Spleen (tissue), 11 donors: ENCODE results near the gene ITM2B. TPM values are rescaled to one million over a fixed set of nuclear protein-coding genes. Genes with fewer than 3 reads are reported as not detected.
A peak's percentile ranks its signal among the peaks of the same experiment; 100 is the strongest.

Experiments used
- DNase-seq: peaks from one replicate; pipeline ENCODE4 v3.0.0-alpha.2; 2020
- H3K27ac ChIP-seq, 8 donors: fragments of 200-600 bp; sonication (generic) in 7 of 8; 1 replicate in 4 of 8; 2 replicates in 4 of 8; pipeline versions ENCODE4 v1.5.0 to v1.8.0; 2016 to 2021; ENCODE audit warnings: inconsistent platforms in 4 of 8, mild to moderate bottlenecking in 4 of 8, moderate library complexity in 1 of 8
- H3K27me3 ChIP-seq, 7 donors: fragments of 200-600 bp; sonication (generic) in 6 of 7; replicated peaks in 1 of 7; 1 replicate in 4 of 7; 2 replicates in 3 of 7; pipeline versions ENCODE4 v1.5.0 to v1.8.0; 2016 to 2021; ENCODE audit warnings: inconsistent platforms in 3 of 7, mild to moderate bottlenecking in 1 of 7
- H3K36me3 ChIP-seq, 6 donors: fragments of 200-600 bp; sonication (generic) in 5 of 6; 1 replicate in 4 of 6; 2 replicates in 2 of 6; pipeline versions ENCODE4 v1.5.0 to v1.8.0; 2016 to 2021; ENCODE audit warnings: inconsistent platforms in 2 of 6
- H3K4me1 ChIP-seq, 6 donors: fragments of 200-600 bp; sonication (generic) in 5 of 6; 1 replicate in 3 of 6; 2 replicates in 3 of 6; pipeline versions ENCODE4 v1.5.0 to v1.8.0; 2016 to 2021; ENCODE audit warnings: inconsistent platforms in 3 of 6
- H3K4me3 ChIP-seq, 8 donors: fragments of 200-600 bp; sonication (generic) in 7 of 8; 1 replicate in 4 of 8; 2 replicates in 4 of 8; pipeline versions ENCODE4 v1.5.0 to v1.8.0; 2016 to 2021; ENCODE audit warnings: inconsistent platforms in 4 of 8, mild to moderate bottlenecking in 4 of 8, moderate library complexity in 2 of 8
- H3K9me3 ChIP-seq, 8 donors: fragments of 200-600 bp; sonication (generic) in 7 of 8; 1 replicate in 4 of 8; 2 replicates in 4 of 8; pipeline versions ENCODE4 v1.5.0 to v1.8.0; 2016 to 2021; ENCODE audit warnings: inconsistent platforms in 4 of 8
- POLR2A ChIP-seq, 3 donors: fragments of 450-650 bp; IDR thresholded peaks; one replicate each; pipeline ENCODE4 v1.5.1; 2017; ENCODE audit warnings: antibody characterized with exemption in 3 of 3, mild to moderate bottlenecking in 1 of 3
- POLR2AphosphoS5 ChIP-seq, 3 donors: sonication (generic); formaldehyde crosslinking; IDR thresholded peaks; one replicate each; pipeline ENCODE4 v1.5.1; 2017; ENCODE audit warnings: antibody characterized with exemption in 3 of 3
- WGBS, 5 donors: extraction: QIAGEN DNeasy Blood & Tissue Kit in 3 of 5; methylation state at CpG; one replicate each; pipeline versions ENCODE4 v1.1.5 to v1.1.7; 2013 to 2018; 5-methylcytosine and 5-hydroxymethylcytosine counted together
- intact Hi-C: fragments of 100-400 bp; cut with DNase I; formaldehyde crosslinking; loops from one replicate; pipeline ENCODE4 v1.15.0; 2023; ENCODE audit warnings: low total_unique reads
- polyA plus RNA-seq, 3 donors: library from polyadenylated mRNA; stranded (reverse); fragments of 200-250 nt; gene quantifications; one replicate each; pipeline ENCODE4 v1.2.1, GENCODE V29; 2013
- total RNA-seq, 7 donors: library from RNA; depleted of rRNA in 3 of 7; stranded (reverse); fragments of >200 nt in 3 of 7; fragmentation: NEBNext Ultra II Directional in 4 of 7; extraction: Animal tissue kit (Norgen Biotek cat#: 25700) in 4 of 7; gene quantifications; one replicate each; pipeline versions ENCODE4 v1.1.0 to v1.2.1, GENCODE V29; 2016 to 2021
- TF ChIP-seq, protein P1 (sequence below), 11 experiments: fragments of 200-600 bp in 7 of 11; fragments of 450-650 bp in 4 of 11; sonication (generic) in 4 of 11; IDR thresholded peaks in 8 of 11; conservative IDR thresholded peaks in 3 of 11; 1 replicate in 7 of 11; 2 replicates in 4 of 11; pipeline versions ENCODE4 v1.4.0 to v1.8.0; 2016 to 2021; ENCODE audit warnings: antibody characterized with exemption in 11 of 11, inconsistent platforms in 4 of 11, mild to moderate bottlenecking in 1 of 11
- donor health status: healthy with polysubstance abuse.
- donor health status: DM: no; HTN: no; CAD: no; lungs with moderate emphysema.
- donor health status: DM: no; HTN: no; CAD: no.
- donor health status: Bipolar disorder and iron deficiency.
- donor health status: healthy.
- donor health status: DM: no; HTN: no; CAD: no.
- donor health status: DM: yes; HTN: yes; CAD: no.

Gene ITM2B
- total and polyA plus RNA-seq, 10 donors: 244 to 890 (median 651) TPM

DNA sequence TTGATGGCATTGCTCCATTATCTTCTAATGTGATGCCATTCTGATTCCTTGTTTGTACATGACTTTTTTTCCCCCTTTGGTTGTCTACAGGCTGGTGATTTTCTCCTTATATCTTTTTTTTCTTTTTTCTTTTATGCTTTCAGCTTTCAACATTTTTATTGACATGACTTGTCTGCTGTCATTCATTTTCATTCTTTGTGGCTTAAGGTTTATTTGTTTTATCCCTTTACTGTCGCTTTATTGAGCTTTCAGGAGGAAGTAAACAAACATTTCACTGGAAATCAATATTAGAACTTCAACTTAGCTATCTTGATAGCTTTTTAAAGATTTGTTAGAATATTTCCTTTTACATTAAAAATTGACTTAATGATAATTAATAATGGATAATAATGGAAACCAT is 9.7 kb downstream of the ITM2B start:
- Histone ChIP-seq H3K36me3 (peaks cover 0 to 66% (median 8%) of the 10 kb centered on the region in 6 donors), H3K4me3 (no peak overlapping the region), H3K9me3 (no peaks in the 10 kb centered on the region), H3K4me1 (peaks cover 62 to 100% (median 93%) of the 10 kb centered on the region in 6 donors), H3K27me3 (no peaks in the 10 kb centered on the region), H3K27ac (no peak overlapping the region)
- TF ChIP-seq, protein P1, sequence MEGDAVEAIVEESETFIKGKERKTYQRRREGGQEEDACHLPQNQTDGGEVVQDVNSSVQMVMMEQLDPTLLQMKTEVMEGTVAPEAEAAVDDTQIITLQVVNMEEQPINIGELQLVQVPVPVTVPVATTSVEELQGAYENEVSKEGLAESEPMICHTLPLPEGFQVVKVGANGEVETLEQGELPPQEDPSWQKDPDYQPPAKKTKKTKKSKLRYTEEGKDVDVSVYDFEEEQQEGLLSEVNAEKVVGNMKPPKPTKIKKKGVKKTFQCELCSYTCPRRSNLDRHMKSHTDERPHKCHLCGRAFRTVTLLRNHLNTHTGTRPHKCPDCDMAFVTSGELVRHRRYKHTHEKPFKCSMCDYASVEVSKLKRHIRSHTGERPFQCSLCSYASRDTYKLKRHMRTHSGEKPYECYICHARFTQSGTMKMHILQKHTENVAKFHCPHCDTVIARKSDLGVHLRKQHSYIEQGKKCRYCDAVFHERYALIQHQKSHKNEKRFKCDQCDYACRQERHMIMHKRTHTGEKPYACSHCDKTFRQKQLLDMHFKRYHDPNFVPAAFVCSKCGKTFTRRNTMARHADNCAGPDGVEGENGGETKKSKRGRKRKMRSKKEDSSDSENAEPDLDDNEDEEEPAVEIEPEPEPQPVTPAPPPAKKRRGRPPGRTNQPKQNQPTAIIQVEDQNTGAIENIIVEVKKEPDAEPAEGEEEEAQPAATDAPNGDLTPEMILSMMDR (IDR thresholded peaks at IDR 0.05 in 8 of 11, conservative IDR thresholded peaks at IDR 0.05 in 3 of 11): no peak
- TF ChIP-seq POLR2AphosphoS5 (IDR thresholded peaks at IDR 0.05): no peak
- TF ChIP-seq POLR2A (IDR thresholded peaks at IDR 0.05): no peak
- WGBS, 5 donors: 87 to 97% (median 92%) methylated on average over 1 of the region's 1 CpG
- intact Hi-C loops: no loop called here
- no peak for DNase-seq

DNA sequence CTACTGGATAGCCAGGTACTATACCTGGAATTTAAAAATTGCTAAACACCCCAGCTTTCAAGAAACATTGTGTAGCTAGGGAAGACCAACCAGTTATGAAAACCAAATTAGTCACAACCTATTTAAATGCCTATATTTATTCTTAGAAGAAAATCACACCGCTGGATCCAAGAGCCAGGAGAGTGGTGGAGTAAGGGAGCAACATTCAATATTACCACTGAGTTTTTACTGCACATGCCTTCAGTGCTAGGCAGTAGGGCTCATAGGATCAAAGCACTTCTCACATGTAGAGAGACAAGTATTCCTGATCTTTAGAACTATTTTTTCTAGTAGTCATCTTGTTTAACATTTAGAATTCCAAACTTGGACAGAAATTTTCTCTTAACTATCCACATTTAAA is 11.2 kb downstream of the ITM2B start:
- intact Hi-C loops: no loop called here
- Histone ChIP-seq H3K27ac (no peak overlapping the region), H3K36me3 (peaks cover 0 to 56% (median 8%) of the 10 kb centered on the region in 6 donors), H3K4me1 (peaks cover 50 to 100% (median 93%) of the 10 kb centered on the region in 6 donors), H3K27me3 (no peaks in the 10 kb centered on the region), H3K9me3 (no peaks in the 10 kb centered on the region), H3K4me3 (no peak overlapping the region)
- DNase-seq: no peak
- 84 to 97% (median 89%) methylated on average over 1 of the region's 1 CpG for WGBS, 5 donors
- peak in 1 of 3 donors; percentile 18 for TF ChIP-seq POLR2AphosphoS5 (IDR thresholded peaks at IDR 0.05)
- TF ChIP-seq, protein P1 (IDR thresholded peaks at IDR 0.05 in 8 of 11, conservative IDR thresholded peaks at IDR 0.05 in 3 of 11): no peak

DNA sequence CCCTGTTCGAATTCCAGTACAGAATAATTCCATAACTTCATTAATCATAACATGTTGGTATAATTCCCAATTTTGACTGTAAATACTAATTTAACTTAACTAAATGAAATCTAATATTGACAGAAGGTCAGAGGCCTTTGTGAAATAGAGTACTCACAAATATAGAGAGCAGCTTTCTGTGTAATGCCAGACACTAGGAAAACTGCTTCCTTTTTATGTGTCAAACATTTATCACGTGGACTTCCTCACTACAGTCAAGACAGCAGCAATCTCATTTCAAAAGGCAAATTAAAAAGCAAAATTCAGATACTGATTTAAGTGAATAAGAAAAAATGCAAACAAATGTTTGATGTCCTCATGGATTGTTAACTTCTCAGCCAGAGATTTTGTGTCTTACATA is 13.1 kb downstream of the ITM2B start:
- intact Hi-C loops: no loop called here
- H3K27ac ChIP-seq: no peak overlapping the region
- WGBS, 5 donors: 32 to 56% (median 40%) methylated on average over 2 of the region's 2 CpGs
- TF ChIP-seq POLR2A (IDR thresholded peaks at IDR 0.05): no peak
- H3K27me3 ChIP-seq: no peaks in the 10 kb centered on the region
- H3K36me3 ChIP-seq: peaks cover 0 to 47% (median 2%) of the 10 kb centered on the region in 6 donors
- no peak overlapping the region for H3K4me3 ChIP-seq
- no peaks in the 10 kb centered on the region for H3K9me3 ChIP-seq
- no peak for DNase-seq
- H3K4me1 ChIP-seq: peaks cover 32 to 100% (median 92%) of the 10 kb centered on the region in 6 donors

DNA sequence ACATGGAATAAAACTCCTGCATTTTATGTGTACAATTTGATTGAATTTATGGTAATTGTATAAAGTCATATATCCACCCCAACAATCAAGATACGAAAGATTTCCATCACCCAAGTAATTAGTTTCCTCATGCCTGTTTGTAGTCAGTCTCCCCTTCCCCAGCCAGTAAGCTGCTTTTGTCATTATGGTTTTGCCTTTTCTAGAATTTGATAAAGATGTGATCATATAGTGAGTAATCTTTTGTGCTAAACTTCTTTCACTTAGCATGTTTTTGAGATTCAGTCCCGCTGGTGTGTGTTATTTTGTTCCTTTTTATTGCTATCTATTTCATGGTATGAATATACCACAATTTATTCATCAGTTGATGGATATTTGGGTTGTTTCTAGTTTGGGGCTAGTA is 16.0 kb downstream of the ITM2B start:
- TF ChIP-seq POLR2AphosphoS5 (IDR thresholded peaks at IDR 0.05) (no peak), POLR2A (IDR thresholded peaks at IDR 0.05) (no peak)
- TF ChIP-seq, protein P1 (IDR thresholded peaks at IDR 0.05 in 8 of 11, conservative IDR thresholded peaks at IDR 0.05 in 3 of 11): no peak
- intact Hi-C loops: no loop called here
- H3K4me1 ChIP-seq: peaks cover 18 to 100% (median 85%) of the 10 kb centered on the region in 6 donors

More for the DNA sequence above, 16.0 kb downstream of the ITM2B start:
- Histone ChIP-seq H3K27ac (no peak overlapping the region), H3K4me3 (no peak overlapping the region), H3K27me3 (no peaks in the 10 kb centered on the region), H3K9me3 (no peaks in the 10 kb centered on the region), H3K36me3 (peaks cover 0 to 44% (median 7%) of the 10 kb centered on the region in 6 donors)
- no peak for DNase-seq
- 86 to 91% (median 88%) methylated on average over 2 of the region's 2 CpGs for WGBS, 5 donors
